ENCODE measurements around the gene TEAD1. TPM values are rescaled to one million over a fixed set of nuclear protein-coding genes. Genes with fewer than 3 reads are reported as not detected.

Gene TEAD1
- total and polyA plus RNA-seq, 4 donors = 9.1 to 38.4 (median 10.7) TPM

GRCh38 chr11:12963051-12963450, 288.8 kb downstream of the TEAD1 start:
- Histone ChIP-seq H3K4me1 (ENCODE audit: control insufficient read depth in 4 of 4, insufficient read depth in 4 of 4, low read length in 3 of 4) (peaks cover 0 to 3% (median 0%) of the 10 kb centered on the region in 4 donors), H3K9me3 (ENCODE audit: control insufficient read depth in 4 of 4, low read length in 3 of 4) (no peaks in the 10 kb centered on the region), H3K4me3 (ENCODE audit: low read depth in 1 of 3, low read length in 3 of 3) (no peak overlapping the region), H3K27ac (ENCODE audit: low read depth in 1 of 2, low read length in 2 of 2) (no peak overlapping the region), H3K27me3 (ENCODE audit: control insufficient read depth in 4 of 4, insufficient read depth in 4 of 4, low read length in 3 of 4) (no peaks in the 10 kb centered on the region), H3K36me3 (ENCODE audit: control insufficient read depth in 4 of 4, insufficient read depth in 3 of 4, low read depth in 1 of 4, low read length in 3 of 4) (no peaks in the 10 kb centered on the region), H3K9ac (ENCODE audit: low read depth in 1 of 2, low read length in 2 of 2) (no peak overlapping the region)
- WGBS = 83% methylated on average over 5 of the region's 5 CpGs
- TF ChIP-seq HNF4A (conservative IDR thresholded peaks at IDR 0.05) = no peak
- no peak for TF ChIP-seq JUND (IDR thresholded peaks at IDR 0.05)
- no peak for TF ChIP-seq MAX (IDR thresholded peaks at IDR 0.05)
- no peak for TF ChIP-seq GABPA (IDR thresholded peaks at IDR 0.05 in 1 of 2, conservative IDR thresholded peaks at IDR 0.05 in 1 of 2)
- DNase-seq (ENCODE audit: low spot score) = no peak

- DNase-seq (ENCODE audit: low spot score) = peak; percentile 66
- H3K36me3 ChIP-seq (ENCODE audit: control insufficient read depth in 4 of 4, insufficient read depth in 3 of 4, low read depth in 1 of 4, low read length in 3 of 4) = no peaks in the 10 kb centered on the region
- H3K27me3 ChIP-seq (ENCODE audit: control insufficient read depth in 4 of 4, insufficient read depth in 4 of 4, low read length in 3 of 4) = no peaks in the 10 kb centered on the region
- H3K9ac ChIP-seq (ENCODE audit: low read depth in 1 of 2, low read length in 2 of 2) = no peak overlapping the region
- 14% methylated on average over 13 of the region's 13 CpGs for WGBS
- peak in 1 of 2 donors; percentile 36 for TF ChIP-seq RXRA (IDR thresholded peaks at IDR 0.05)
- no peak for TF ChIP-seq JUND (IDR thresholded peaks at IDR 0.05)
- no peak for TF ChIP-seq HNF4A (conservative IDR thresholded peaks at IDR 0.05)
- TF ChIP-seq, protein P1, sequence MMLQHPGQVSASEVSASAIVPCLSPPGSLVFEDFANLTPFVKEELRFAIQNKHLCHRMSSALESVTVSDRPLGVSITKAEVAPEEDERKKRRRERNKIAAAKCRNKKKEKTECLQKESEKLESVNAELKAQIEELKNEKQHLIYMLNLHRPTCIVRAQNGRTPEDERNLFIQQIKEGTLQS (IDR thresholded peaks at IDR 0.05) = no peak
- TF ChIP-seq FOXA2 (IDR thresholded peaks at IDR 0.05) = no peak
- no peak for TF ChIP-seq NR2F2 (IDR thresholded peaks at IDR 0.05)
- no peak for TF ChIP-seq TAF1 (conservative IDR thresholded peaks at IDR 0.05)
- no peak for TF ChIP-seq SP1 (IDR thresholded peaks at IDR 0.05)
- TF ChIP-seq, protein P2, sequence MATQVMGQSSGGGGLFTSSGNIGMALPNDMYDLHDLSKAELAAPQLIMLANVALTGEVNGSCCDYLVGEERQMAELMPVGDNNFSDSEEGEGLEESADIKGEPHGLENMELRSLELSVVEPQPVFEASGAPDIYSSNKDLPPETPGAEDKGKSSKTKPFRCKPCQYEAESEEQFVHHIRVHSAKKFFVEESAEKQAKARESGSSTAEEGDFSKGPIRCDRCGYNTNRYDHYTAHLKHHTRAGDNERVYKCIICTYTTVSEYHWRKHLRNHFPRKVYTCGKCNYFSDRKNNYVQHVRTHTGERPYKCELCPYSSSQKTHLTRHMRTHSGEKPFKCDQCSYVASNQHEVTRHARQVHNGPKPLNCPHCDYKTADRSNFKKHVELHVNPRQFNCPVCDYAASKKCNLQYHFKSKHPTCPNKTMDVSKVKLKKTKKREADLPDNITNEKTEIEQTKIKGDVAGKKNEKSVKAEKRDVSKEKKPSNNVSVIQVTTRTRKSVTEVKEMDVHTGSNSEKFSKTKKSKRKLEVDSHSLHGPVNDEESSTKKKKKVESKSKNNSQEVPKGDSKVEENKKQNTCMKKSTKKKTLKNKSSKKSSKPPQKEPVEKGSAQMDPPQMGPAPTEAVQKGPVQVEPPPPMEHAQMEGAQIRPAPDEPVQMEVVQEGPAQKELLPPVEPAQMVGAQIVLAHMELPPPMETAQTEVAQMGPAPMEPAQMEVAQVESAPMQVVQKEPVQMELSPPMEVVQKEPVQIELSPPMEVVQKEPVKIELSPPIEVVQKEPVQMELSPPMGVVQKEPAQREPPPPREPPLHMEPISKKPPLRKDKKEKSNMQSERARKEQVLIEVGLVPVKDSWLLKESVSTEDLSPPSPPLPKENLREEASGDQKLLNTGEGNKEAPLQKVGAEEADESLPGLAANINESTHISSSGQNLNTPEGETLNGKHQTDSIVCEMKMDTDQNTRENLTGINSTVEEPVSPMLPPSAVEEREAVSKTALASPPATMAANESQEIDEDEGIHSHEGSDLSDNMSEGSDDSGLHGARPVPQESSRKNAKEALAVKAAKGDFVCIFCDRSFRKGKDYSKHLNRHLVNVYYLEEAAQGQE (IDR thresholded peaks at IDR 0.05) = no peak
- TF ChIP-seq MAX (IDR thresholded peaks at IDR 0.05) = no peak
- no peak for TF ChIP-seq HNF4G (IDR thresholded peaks at IDR 0.05)
- no peak for TF ChIP-seq ZBTB33 (IDR thresholded peaks at IDR 0.05)
- TF ChIP-seq GABPA (IDR thresholded peaks at IDR 0.05 in 1 of 2, conservative IDR thresholded peaks at IDR 0.05 in 1 of 2) = no peak
- no peak for TF ChIP-seq FOXA1 (IDR thresholded peaks at IDR 0.05)
- TF ChIP-seq EGR1 (IDR thresholded peaks at IDR 0.05; ENCODE audit: low read depth in 2 of 2) = no peak
- no peak for TF ChIP-seq YY1 (IDR thresholded peaks at IDR 0.05)
- TF ChIP-seq, protein P3, sequence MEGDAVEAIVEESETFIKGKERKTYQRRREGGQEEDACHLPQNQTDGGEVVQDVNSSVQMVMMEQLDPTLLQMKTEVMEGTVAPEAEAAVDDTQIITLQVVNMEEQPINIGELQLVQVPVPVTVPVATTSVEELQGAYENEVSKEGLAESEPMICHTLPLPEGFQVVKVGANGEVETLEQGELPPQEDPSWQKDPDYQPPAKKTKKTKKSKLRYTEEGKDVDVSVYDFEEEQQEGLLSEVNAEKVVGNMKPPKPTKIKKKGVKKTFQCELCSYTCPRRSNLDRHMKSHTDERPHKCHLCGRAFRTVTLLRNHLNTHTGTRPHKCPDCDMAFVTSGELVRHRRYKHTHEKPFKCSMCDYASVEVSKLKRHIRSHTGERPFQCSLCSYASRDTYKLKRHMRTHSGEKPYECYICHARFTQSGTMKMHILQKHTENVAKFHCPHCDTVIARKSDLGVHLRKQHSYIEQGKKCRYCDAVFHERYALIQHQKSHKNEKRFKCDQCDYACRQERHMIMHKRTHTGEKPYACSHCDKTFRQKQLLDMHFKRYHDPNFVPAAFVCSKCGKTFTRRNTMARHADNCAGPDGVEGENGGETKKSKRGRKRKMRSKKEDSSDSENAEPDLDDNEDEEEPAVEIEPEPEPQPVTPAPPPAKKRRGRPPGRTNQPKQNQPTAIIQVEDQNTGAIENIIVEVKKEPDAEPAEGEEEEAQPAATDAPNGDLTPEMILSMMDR (IDR thresholded peaks at IDR 0.05; ENCODE audit: low read depth, low read length, missing input control) = peak; percentile 81
- peak; percentile 96 to 98 for TF ChIP-seq RAD21 (IDR thresholded peaks at IDR 0.05)
- H3K9me3 ChIP-seq (ENCODE audit: control insufficient read depth in 4 of 4, low read length in 3 of 4) = no peaks in the 10 kb centered on the region
- no peak overlapping the region for H3K27ac ChIP-seq (ENCODE audit: low read depth in 1 of 2, low read length in 2 of 2)
- H3K4me3 ChIP-seq (ENCODE audit: low read depth in 1 of 3, low read length in 3 of 3) = no peak overlapping the region
- peaks cover 0 to 3% (median 0%) of the 10 kb centered on the region in 4 donors for H3K4me1 ChIP-seq (ENCODE audit: control insufficient read depth in 4 of 4, insufficient read depth in 4 of 4, low read length in 3 of 4)
Measured at GRCh38 chr11:12963792-12964536, 289.7 kb downstream of the TEAD1 start.

Data from liver (tissue), 9 donors.